D721Med (cell line): ENCODE data around the gene SLC50A1.

Experiments used
- DNase-seq: peaks from one replicate; pipeline ENCODE4 v3.0.0; 2011; ENCODE audit warnings: low spot score; ENCODE audit not compliant: insufficient read length
- FAIRE-seq: peaks from 2 replicates; lab custom pipeline; 2011; peaks lifted over from hg19 to GRCh38; lab: Jason Lieb, UNC
- TF ChIP-seq, protein P1 (sequence below): IDR thresholded peaks from 2 replicates; pipeline ENCODE4 v1.5.1; 2012; ENCODE audit warnings: mild to moderate bottlenecking, control low read depth; ENCODE audit not compliant: insufficient read depth; ENCODE audit errors: missing control alignments

Gene SLC50A1

GRCh38 chr1:155130272-155131006, 5.2 kb upstream of the SLC50A1 start:
- no peak for FAIRE-seq
- TF ChIP-seq, protein P1, sequence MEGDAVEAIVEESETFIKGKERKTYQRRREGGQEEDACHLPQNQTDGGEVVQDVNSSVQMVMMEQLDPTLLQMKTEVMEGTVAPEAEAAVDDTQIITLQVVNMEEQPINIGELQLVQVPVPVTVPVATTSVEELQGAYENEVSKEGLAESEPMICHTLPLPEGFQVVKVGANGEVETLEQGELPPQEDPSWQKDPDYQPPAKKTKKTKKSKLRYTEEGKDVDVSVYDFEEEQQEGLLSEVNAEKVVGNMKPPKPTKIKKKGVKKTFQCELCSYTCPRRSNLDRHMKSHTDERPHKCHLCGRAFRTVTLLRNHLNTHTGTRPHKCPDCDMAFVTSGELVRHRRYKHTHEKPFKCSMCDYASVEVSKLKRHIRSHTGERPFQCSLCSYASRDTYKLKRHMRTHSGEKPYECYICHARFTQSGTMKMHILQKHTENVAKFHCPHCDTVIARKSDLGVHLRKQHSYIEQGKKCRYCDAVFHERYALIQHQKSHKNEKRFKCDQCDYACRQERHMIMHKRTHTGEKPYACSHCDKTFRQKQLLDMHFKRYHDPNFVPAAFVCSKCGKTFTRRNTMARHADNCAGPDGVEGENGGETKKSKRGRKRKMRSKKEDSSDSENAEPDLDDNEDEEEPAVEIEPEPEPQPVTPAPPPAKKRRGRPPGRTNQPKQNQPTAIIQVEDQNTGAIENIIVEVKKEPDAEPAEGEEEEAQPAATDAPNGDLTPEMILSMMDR: no peak
- no peak for DNase-seq

GRCh38 chr1:155131285-155131684, 4.4 kb upstream of the SLC50A1 start:
- TF ChIP-seq, protein P1: no peak
- no peak for DNase-seq
- no peak for FAIRE-seq

GRCh38 chr1:155131856-155132255, 3.8 kb upstream of the SLC50A1 start:
- TF ChIP-seq, protein P1: no peak
- DNase-seq (no peak), FAIRE-seq (no peak)

DNA sequence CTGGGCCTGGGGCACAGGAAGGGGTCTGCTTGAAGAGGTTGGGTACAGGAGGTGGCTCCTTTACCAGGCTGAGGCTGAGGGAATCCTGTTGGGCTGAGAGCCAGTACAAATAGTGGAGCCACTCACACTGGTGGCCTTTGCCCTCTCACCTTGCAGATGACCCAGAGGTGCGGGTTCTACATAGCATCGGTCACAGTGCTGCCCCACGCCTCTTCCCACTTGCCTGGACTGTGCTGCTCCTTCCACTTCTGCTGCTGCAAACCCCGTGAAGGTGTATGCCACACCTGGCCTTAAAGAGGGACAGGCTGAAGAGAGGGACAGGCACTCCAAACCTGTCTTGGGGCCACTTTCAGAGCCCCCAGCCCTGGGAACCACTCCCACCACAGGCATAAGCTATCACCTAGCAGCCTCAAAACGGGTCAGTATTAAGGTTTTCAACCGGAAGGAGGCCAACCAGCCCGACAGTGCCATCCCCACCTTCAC, 1.8 kb upstream of the SLC50A1 start:
- TF ChIP-seq, protein P1: no peak
- DNase-seq: no peak
- no peak for FAIRE-seq

DNA sequence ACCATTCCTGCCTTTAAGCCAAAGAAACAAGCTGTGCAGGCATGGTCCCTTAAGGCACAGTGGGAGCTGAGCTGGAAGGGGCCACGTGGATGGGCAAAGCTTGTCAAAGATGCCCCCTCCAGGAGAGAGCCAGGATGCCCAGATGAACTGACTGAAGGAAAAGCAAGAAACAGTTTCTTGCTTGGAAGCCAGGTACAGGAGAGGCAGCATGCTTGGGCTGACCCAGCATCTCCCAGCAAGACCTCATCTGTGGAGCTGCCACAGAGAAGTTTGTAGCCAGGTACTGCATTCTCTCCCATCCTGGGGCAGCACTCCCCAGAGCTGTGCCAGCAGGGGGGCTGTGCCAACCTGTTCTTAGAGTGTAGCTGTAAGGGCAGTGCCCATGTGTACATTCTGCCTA, 1.3 kb upstream of the SLC50A1 start:
- TF ChIP-seq, protein P1: no peak
- DNase-seq (no peak), FAIRE-seq (no peak)

- FAIRE-seq (no peak), DNase-seq (peak; percentile 38)
- TF ChIP-seq, protein P1: no peak
Measured at GRCh38 chr1:155134880-155135414, 705 bp upstream of the SLC50A1 start.

DNA sequence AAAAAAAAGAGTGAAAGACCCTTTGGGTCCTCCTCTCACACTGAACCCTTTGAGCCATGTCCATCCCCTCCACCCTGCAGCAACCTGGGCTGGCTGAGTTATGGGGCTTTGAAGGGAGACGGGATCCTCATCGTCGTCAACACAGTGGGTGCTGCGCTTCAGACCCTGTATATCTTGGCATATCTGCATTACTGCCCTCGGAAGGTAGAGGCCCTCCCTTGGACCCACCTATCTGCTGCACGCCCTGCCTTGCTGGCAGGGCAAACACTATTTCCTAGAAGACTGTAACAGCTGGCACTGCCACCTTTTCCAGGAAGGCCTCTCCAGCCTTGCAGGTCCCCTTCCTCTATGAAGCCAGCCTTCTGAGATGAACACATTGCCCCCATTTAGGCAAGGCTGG, 1.1 kb downstream of the SLC50A1 start:
- DNase-seq (no peak), FAIRE-seq (no peak)
- TF ChIP-seq, protein P1: no peak
